Measurements from ENCODE around the gene CACNA1C. TPM values are rescaled to one million over a fixed set of nuclear protein-coding genes. Genes with fewer than 3 reads are reported as not detected.

The CACNA1C gene
- total RNA-seq, 4 donors from 2014 or later: 0.38 to 2.4 (median 1.4) TPM

DNA sequence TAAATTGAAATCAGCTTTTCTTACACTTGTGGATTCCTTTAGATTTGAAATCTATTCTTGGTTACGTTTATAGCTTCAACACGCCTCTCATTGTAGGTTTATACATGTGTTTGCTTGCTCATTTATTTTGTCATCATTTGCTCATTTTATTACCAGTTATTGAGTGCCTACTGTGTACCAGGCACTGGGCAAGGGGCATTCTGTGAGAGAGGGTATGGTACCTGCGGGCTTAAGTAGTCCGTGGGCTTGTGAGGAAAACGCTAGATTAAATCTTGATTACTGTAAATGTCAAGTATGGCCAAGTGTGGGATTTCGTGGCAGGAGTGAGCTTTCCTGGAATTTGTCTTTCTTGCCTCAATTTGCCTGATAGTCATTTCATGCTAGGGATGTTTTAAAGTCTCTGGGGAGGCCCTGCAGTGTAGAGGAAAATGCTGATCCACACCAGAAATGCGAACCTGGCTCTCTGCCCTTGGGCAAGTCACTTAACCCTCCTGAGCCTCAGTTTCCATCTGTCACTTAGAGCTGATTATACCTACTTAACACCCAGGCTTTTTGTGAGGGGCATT, 92.7 kb downstream of the CACNA1C start:
- WGBS, 2 donors: 82 to 86% methylated on average over 7 of the region's 7 CpGs

DNA sequence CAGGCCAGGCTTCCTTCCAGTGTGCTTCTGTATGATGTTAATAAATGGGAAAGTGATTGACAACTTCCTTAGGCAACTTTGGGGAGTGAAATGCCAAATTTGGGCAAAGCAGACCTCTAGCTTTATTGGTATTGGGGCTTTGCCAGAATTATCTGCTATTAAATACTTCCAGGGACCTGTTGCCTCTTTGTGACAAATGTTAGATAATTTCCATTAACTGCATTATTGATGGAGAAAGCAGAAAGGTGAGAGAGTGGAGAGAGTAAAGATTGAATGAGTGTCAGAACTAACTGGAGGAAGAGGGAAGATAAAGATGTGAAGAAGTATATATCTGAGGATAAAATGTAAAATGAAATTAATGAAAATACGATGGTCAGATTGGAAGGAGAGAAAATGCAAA, 94.5 kb downstream of the CACNA1C start:
- 86 to 91% methylated on average over 1 of the region's 1 CpG for WGBS, 2 donors

More for the DNA sequence above, 92.7 kb downstream of the CACNA1C start:
- TF ChIP-seq POLR2A (IDR thresholded peaks at IDR 0.05): no peak
- TF ChIP-seq, protein P1, sequence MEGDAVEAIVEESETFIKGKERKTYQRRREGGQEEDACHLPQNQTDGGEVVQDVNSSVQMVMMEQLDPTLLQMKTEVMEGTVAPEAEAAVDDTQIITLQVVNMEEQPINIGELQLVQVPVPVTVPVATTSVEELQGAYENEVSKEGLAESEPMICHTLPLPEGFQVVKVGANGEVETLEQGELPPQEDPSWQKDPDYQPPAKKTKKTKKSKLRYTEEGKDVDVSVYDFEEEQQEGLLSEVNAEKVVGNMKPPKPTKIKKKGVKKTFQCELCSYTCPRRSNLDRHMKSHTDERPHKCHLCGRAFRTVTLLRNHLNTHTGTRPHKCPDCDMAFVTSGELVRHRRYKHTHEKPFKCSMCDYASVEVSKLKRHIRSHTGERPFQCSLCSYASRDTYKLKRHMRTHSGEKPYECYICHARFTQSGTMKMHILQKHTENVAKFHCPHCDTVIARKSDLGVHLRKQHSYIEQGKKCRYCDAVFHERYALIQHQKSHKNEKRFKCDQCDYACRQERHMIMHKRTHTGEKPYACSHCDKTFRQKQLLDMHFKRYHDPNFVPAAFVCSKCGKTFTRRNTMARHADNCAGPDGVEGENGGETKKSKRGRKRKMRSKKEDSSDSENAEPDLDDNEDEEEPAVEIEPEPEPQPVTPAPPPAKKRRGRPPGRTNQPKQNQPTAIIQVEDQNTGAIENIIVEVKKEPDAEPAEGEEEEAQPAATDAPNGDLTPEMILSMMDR (IDR thresholded peaks at IDR 0.05): no peak
- intact Hi-C loops (cut with DNase I; ENCODE audit: low total_unique reads): no loop called here
- no peak for DNase-seq (ENCODE audit: low spot score in 2 of 2)
- no peak overlapping the region for H3K4me3 ChIP-seq (ENCODE audit: low read depth, poor library complexity, severe bottlenecking)

DNA sequence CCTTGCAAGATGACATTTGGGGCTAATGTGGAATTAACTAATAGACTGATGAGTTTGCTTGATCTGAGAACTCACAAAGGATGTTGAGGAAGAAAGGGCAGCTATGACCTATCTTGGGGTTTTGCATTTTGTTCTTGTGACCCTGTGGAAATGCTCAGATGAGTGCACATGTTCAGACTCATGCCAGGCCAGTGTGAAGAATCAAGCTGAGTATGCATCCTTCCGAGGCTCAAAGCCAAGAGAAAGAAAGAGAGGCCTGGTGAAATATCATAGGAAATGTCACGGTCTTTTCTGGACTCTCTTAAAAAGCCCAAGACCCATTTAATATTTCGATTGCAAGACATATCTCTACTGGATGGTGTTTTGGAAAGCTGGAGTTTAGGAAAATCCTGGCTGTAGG, 96.3 kb downstream of the CACNA1C start:
- TF ChIP-seq POLR2A (IDR thresholded peaks at IDR 0.05): no peak
- TF ChIP-seq, protein P1 (IDR thresholded peaks at IDR 0.05): no peak
- no peak overlapping the region for H3K4me3 ChIP-seq (ENCODE audit: low read depth, poor library complexity, severe bottlenecking)
- 74 to 79% methylated on average over 3 of the region's 3 CpGs for WGBS, 2 donors
- DNase-seq (ENCODE audit: low spot score in 2 of 2): no peak
- intact Hi-C loops (cut with DNase I; ENCODE audit: low total_unique reads): no loop called here

More for the DNA sequence above, 94.5 kb downstream of the CACNA1C start:
- TF ChIP-seq, protein P1 (IDR thresholded peaks at IDR 0.05): no peak
- no peak for TF ChIP-seq POLR2A (IDR thresholded peaks at IDR 0.05)
- intact Hi-C loops (cut with DNase I; ENCODE audit: low total_unique reads): no loop called here
- DNase-seq (ENCODE audit: low spot score in 2 of 2): no peak
- no peak overlapping the region for H3K4me3 ChIP-seq (ENCODE audit: low read depth, poor library complexity, severe bottlenecking)

DNA sequence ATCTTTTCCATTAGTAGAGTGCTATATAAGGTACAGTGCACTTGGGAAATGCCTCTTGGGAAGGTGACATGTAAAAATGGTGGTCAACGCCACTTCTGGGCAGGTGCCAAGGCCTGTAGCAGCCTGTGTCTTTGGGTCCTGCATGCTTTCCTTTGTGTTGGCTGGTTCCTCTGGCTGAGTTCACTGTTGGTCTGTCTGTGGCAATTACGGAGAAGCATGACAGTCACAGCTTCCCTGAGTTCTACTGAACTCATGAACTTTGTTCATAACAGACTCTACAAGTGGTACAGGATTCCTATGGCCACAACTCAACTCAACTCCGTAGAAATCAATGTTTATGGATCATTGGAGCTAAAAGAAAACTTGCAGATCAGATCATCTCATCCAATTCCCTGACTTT, 98.0 kb downstream of the CACNA1C start:
- WGBS, 2 donors: 84 to 86% methylated on average over 3 of the region's 3 CpGs
- intact Hi-C loops (cut with DNase I; ENCODE audit: low total_unique reads): no loop called here
- no peak overlapping the region for H3K4me3 ChIP-seq (ENCODE audit: low read depth, poor library complexity, severe bottlenecking)
- DNase-seq (ENCODE audit: low spot score in 2 of 2): no peak
- no peak for TF ChIP-seq POLR2A (IDR thresholded peaks at IDR 0.05)

DNA sequence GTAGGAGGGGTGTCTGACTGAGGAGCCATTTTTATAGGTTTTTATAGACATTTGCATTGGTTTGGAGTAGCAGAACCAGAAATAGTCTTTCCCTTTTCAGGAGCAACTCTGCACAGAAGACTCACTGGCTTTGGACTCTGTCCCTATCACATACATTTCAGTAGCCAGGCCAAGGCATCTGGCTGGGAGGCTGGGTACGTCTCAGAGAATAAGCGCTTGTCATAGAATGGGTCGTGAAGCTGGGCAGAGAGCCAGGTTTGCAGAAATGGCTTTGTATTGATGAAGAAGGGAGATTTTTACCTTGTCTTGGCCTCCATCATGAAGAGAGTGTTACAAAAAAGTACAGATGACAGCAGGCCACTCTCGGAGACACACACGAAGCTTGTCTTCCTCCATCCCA, 98.6 kb downstream of the CACNA1C start:
- 81% methylated on average over 5 of the region's 5 CpGs for WGBS, 2 donors
- DNase-seq (ENCODE audit: low spot score in 2 of 2): no peak
- TF ChIP-seq, protein P1 (IDR thresholded peaks at IDR 0.05): no peak
- no peak for TF ChIP-seq POLR2A (IDR thresholded peaks at IDR 0.05)
- intact Hi-C loops (cut with DNase I; ENCODE audit: low total_unique reads): no loop called here
- no peak overlapping the region for H3K4me3 ChIP-seq (ENCODE audit: low read depth, poor library complexity, severe bottlenecking)

DNA sequence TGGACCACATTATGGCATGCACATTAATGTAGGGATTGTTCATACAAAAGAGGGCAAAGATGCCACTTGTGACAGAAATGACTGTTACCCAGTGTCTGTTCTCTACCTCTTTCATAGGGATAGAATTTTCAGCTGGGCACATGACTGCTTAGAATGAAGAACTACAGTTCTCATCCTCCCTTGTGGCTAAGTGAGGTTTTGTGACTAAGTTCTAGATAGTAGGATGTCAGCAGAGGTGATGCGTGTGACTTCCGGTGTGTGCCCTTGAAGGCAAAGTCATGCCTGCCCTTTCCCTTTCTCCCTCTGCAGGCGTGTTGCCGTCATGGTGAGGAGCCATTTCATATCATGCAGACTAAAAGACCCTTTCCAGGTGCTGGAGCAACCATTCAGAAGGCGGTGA, 99.3 kb downstream of the CACNA1C start:
- intact Hi-C loops (cut with DNase I; ENCODE audit: low total_unique reads): no loop called here
- DNase-seq (ENCODE audit: low spot score in 2 of 2): no peak
- H3K4me3 ChIP-seq (ENCODE audit: low read depth, poor library complexity, severe bottlenecking): no peak overlapping the region
- WGBS, 2 donors: 93 to 94% methylated on average over 5 of the region's 5 CpGs
- no peak for TF ChIP-seq POLR2A (IDR thresholded peaks at IDR 0.05)
- TF ChIP-seq, protein P1 (IDR thresholded peaks at IDR 0.05): no peak
